ENCODE data around the gene C12orf76. TPM values are rescaled to one million over a fixed set of nuclear protein-coding genes. Genes with fewer than 3 reads are reported as not detected.

C12orf76 gene
- total and polyA plus RNA-seq, 2 of the 13 experiments (the other 11 are each of a cell fraction or from before 2014, with no cell fraction given): 15.8 to 38.4 TPM

- TF ChIP-seq ARHGAP35 (CRISPR knock-in tag; IDR thresholded peaks at IDR 0.05; ENCODE audit: borderline replicate concordance) (no peak), ZBTB7A (CRISPR knock-in tag; IDR thresholded peaks at IDR 0.05) (no peak; the same call in 1 of the 2 replicates), SCMH1 (CRISPR knock-in tag; IDR thresholded peaks at IDR 0.05; ENCODE audit: borderline replicate concordance) (no peak), RARG (CRISPR knock-in tag; IDR thresholded peaks at IDR 0.05; ENCODE audit: low read depth) (peak; percentile 69; the same call in 1 of the 2 replicates), ZNF563 (CRISPR knock-in tag; IDR thresholded peaks at IDR 0.05) (peak; percentile 75; the same call in 1 of the 2 replicates), ZNF24 (IDR thresholded peaks at IDR 0.05) (peak; percentile 64; the same call in 1 of the 2 replicates), NCOA2 (CRISPR knock-in tag; IDR thresholded peaks at IDR 0.05) (no peak), ZNF562 (CRISPR knock-in tag; IDR thresholded peaks at IDR 0.05; ENCODE audit: borderline replicate concordance) (no peak), SKIL (CRISPR knock-in tag; IDR thresholded peaks at IDR 0.05; ENCODE audit: borderline replicate concordance) (no peak), JUN (CRISPR knock-in tag; IDR thresholded peaks at IDR 0.05) (no peak), NFE2 (CRISPR knock-in tag; IDR thresholded peaks at IDR 0.05) (no peak), ZFP37 (CRISPR knock-in tag; IDR thresholded peaks at IDR 0.05; ENCODE audit: borderline replicate concordance) (0 out of 2 replicates have a peak, but pooled peaks have one; percentile 31), AGO2 (optimal IDR thresholded peaks at IDR 0.05; ENCODE audit: low read depth, low read length) (peak; percentile 57), ZHX2 (IDR thresholded peaks at IDR 0.05; ENCODE audit: low read depth) (peak; percentile 87; the same call in 1 of the 2 replicates), ZHX2 (CRISPR knock-in tag; IDR thresholded peaks at IDR 0.05; ENCODE audit: borderline replicate concordance) (no peak), EEA1 (CRISPR knock-in tag; IDR thresholded peaks at IDR 0.05; ENCODE audit: borderline replicate concordance) (peak; percentile 64; the same call in 1 of the 2 replicates), ZBTB7B (CRISPR knock-in tag; IDR thresholded peaks at IDR 0.05) (0 out of 2 replicates have a peak, but pooled peaks have one; percentile 33), SNAI1 (CRISPR knock-in tag; IDR thresholded peaks at IDR 0.05; ENCODE audit: borderline replicate concordance) (peak; percentile 92; the same call in 1 of the 2 replicates), GMEB1 (CRISPR knock-in tag; IDR thresholded peaks at IDR 0.05; ENCODE audit: borderline replicate concordance) (peak; percentile 67), ZBTB42 (CRISPR knock-in tag; IDR thresholded peaks at IDR 0.05) (no peak)
These were observed 49.2 kb downstream of the C12orf76 start, which contains the start of gene ANKRD13A (continued) for GRCh38 chr12:109998904-109999648.

All from HepG2 (cell line).